Central memory CD8-positive, alpha-beta T cell (primary cell): Measurements from ENCODE around the gene GRIN2A.

ENCODE experiments used
- ATAC-seq: fragments of 150-1000 bp; cut with Tn5 transposase; replicated peaks from 2 replicates; pipeline ENCODE4 v1.10.0; 2022; ENCODE audit warnings: mild to moderate bottlenecking, moderate FRiP score, moderate number of reproducible peaks; ENCODE audit not compliant: poor library complexity, severe bottlenecking; ENCODE audit errors: extremely low read depth
- DNase-seq, 2 donors: peaks; one replicate each; pipeline ENCODE4 v3.0.0; 2021; ENCODE audit warnings: low spot score in 2 of 2
- H3K27ac Mint-ChIP-seq: one replicate; pipeline ENCODE4 v1.8.0; 2022; ENCODE audit warnings: low read depth, mild to moderate bottlenecking, moderate library complexity, mixed read lengths
- H3K27me3 Mint-ChIP-seq: one replicate; pipeline ENCODE4 v1.8.0; 2022; ENCODE audit warnings: mixed read lengths
- H3K36me3 Mint-ChIP-seq: one replicate; pipeline ENCODE4 v1.8.0; 2022; ENCODE audit warnings: mild to moderate bottlenecking, moderate library complexity, mixed read lengths; ENCODE audit not compliant: insufficient read depth
- H3K4me1 Mint-ChIP-seq: one replicate; pipeline ENCODE4 v1.8.0; 2022; ENCODE audit warnings: mixed read lengths
- H3K4me3 Mint-ChIP-seq: one replicate; pipeline ENCODE4 v1.8.0; 2022; ENCODE audit warnings: mild to moderate bottlenecking, moderate library complexity, mixed read lengths
- H3K9me3 Mint-ChIP-seq: one replicate; pipeline ENCODE4 v1.8.0; 2022; ENCODE audit warnings: mixed read lengths

GRIN2A gene

GRCh38 chr16:10206865-10207264, 24.6 kb upstream of the GRIN2A start:
- Mint-ChIP-seq H3K27me3 (peaks cover 26% of the 10 kb centered on the region), H3K4me3 (no peak overlapping the region)

GRCh38 chr16:10206215-10206614, 24.0 kb upstream of the GRIN2A start:
- H3K4me1 Mint-ChIP-seq: no peaks in the 10 kb centered on the region
- ATAC-seq (no peak), DNase-seq (no peak)
- H3K27me3 Mint-ChIP-seq: peaks cover 19% of the 10 kb centered on the region
- H3K36me3 Mint-ChIP-seq: peaks cover 2% of the 10 kb centered on the region
- H3K9me3 Mint-ChIP-seq: no peaks in the 10 kb centered on the region
- H3K4me3 Mint-ChIP-seq: no peak overlapping the region
- no peak overlapping the region for H3K27ac Mint-ChIP-seq

More at GRCh38 chr16:10206865-10207264, 24.6 kb upstream of the GRIN2A start:
- Mint-ChIP-seq H3K36me3 (peaks cover 2% of the 10 kb centered on the region), H3K9me3 (no peaks in the 10 kb centered on the region), H3K27ac (no peak overlapping the region), H3K4me1 (no peaks in the 10 kb centered on the region)
- no peak for DNase-seq
- no peak for ATAC-seq

- H3K27ac Mint-ChIP-seq: no peak overlapping the region
- peaks cover 16% of the 10 kb centered on the region for H3K27me3 Mint-ChIP-seq
- H3K36me3 Mint-ChIP-seq: peaks cover 2% of the 10 kb centered on the region
- no peak overlapping the region for H3K4me3 Mint-ChIP-seq
- ATAC-seq (no peak), DNase-seq (no peak)
- no peaks in the 10 kb centered on the region for H3K4me1 Mint-ChIP-seq
- H3K9me3 Mint-ChIP-seq: no peaks in the 10 kb centered on the region
Measured at GRCh38 chr16:10205688-10206087, 23.5 kb upstream of the GRIN2A start.

GRCh38 chr16:10202649-10203048, 20.4 kb upstream of the GRIN2A start:
- H3K4me1 Mint-ChIP-seq: no peaks in the 10 kb centered on the region
- no peak for DNase-seq
- peaks cover 2% of the 10 kb centered on the region for H3K36me3 Mint-ChIP-seq
- no peak overlapping the region for H3K4me3 Mint-ChIP-seq
- peaks cover 9% of the 10 kb centered on the region for H3K27me3 Mint-ChIP-seq
- no peak overlapping the region for H3K27ac Mint-ChIP-seq
- ATAC-seq: no peak
- H3K9me3 Mint-ChIP-seq: no peaks in the 10 kb centered on the region

- peaks cover 16% of the 10 kb centered on the region for H3K27me3 Mint-ChIP-seq
- no peak for DNase-seq
- ATAC-seq: no peak
- no peaks in the 10 kb centered on the region for H3K9me3 Mint-ChIP-seq
- H3K4me3 Mint-ChIP-seq: no peak overlapping the region
- H3K27ac Mint-ChIP-seq: no peak overlapping the region
- H3K4me1 Mint-ChIP-seq: no peaks in the 10 kb centered on the region
- peaks cover 2% of the 10 kb centered on the region for H3K36me3 Mint-ChIP-seq
Measured at GRCh38 chr16:10200637-10201586, 18.7 kb upstream of the GRIN2A start.

GRCh38 chr16:10196999-10197398, 14.8 kb upstream of the GRIN2A start:
- Mint-ChIP-seq H3K4me1 (no peaks in the 10 kb centered on the region), H3K36me3 (no peaks in the 10 kb centered on the region), H3K9me3 (no peaks in the 10 kb centered on the region), H3K27ac (no peak overlapping the region), H3K27me3 (peaks cover 16% of the 10 kb centered on the region), H3K4me3 (no peak overlapping the region)
- no peak for ATAC-seq
- no peak for DNase-seq

- DNase-seq: no peak
- peaks cover 16% of the 10 kb centered on the region for H3K27me3 Mint-ChIP-seq
- no peaks in the 10 kb centered on the region for H3K9me3 Mint-ChIP-seq
- H3K36me3 Mint-ChIP-seq: no peaks in the 10 kb centered on the region
- no peak overlapping the region for H3K27ac Mint-ChIP-seq
- ATAC-seq: no peak
- no peak overlapping the region for H3K4me3 Mint-ChIP-seq
- H3K4me1 Mint-ChIP-seq: no peaks in the 10 kb centered on the region
Measured at GRCh38 chr16:10191096-10191495, 8.9 kb upstream of the GRIN2A start.

GRCh38 chr16:10189861-10190390, 7.7 kb upstream of the GRIN2A start:
- ATAC-seq (no peak), DNase-seq (no peak)
- H3K27me3 Mint-ChIP-seq: peaks cover 21% of the 10 kb centered on the region
- no peaks in the 10 kb centered on the region for H3K36me3 Mint-ChIP-seq
- no peak overlapping the region for H3K27ac Mint-ChIP-seq
- H3K9me3 Mint-ChIP-seq: no peaks in the 10 kb centered on the region
- H3K4me1 Mint-ChIP-seq: no peaks in the 10 kb centered on the region
- no peak overlapping the region for H3K4me3 Mint-ChIP-seq

- Mint-ChIP-seq H3K4me1 (peaks cover 5% of the 10 kb centered on the region), H3K36me3 (no peaks in the 10 kb centered on the region), H3K27ac (no peak overlapping the region), H3K27me3 (peaks cover 38% of the 10 kb centered on the region), H3K9me3 (no peaks in the 10 kb centered on the region), H3K4me3 (no peak overlapping the region)
- no peak for ATAC-seq
- DNase-seq: no peak
Measured at GRCh38 chr16:10188236-10188635, 6.0 kb upstream of the GRIN2A start.

- Mint-ChIP-seq H3K36me3 (no peaks in the 10 kb centered on the region), H3K4me1 (peaks cover 13% of the 10 kb centered on the region), H3K27ac (no peak overlapping the region), H3K4me3 (peak overlapping the region; percentile 36), H3K9me3 (no peaks in the 10 kb centered on the region), H3K27me3 (peaks cover 67% of the 10 kb centered on the region)
- no peak for ATAC-seq
- DNase-seq: no peak
Measured at GRCh38 chr16:10181196-10182162, 749 bp downstream of the GRIN2A start.

- Mint-ChIP-seq H3K27me3 (peaks cover 67% of the 10 kb centered on the region), H3K27ac (no peak overlapping the region), H3K4me3 (peak overlapping the region; percentile 36), H3K36me3 (no peaks in the 10 kb centered on the region), H3K4me1 (peaks cover 13% of the 10 kb centered on the region), H3K9me3 (no peaks in the 10 kb centered on the region)
- DNase-seq (no peak), ATAC-seq (no peak)
Measured at GRCh38 chr16:10180771-10181163, 1.5 kb downstream of the GRIN2A start.

- Mint-ChIP-seq H3K4me3 (no peak overlapping the region), H3K27me3 (peaks cover 69% of the 10 kb centered on the region), H3K4me1 (peaks cover 13% of the 10 kb centered on the region), H3K36me3 (no peaks in the 10 kb centered on the region), H3K9me3 (no peaks in the 10 kb centered on the region), H3K27ac (no peak overlapping the region)
- DNase-seq (no peak), ATAC-seq (no peak)
Measured at GRCh38 chr16:10180042-10180770, 2.0 kb downstream of the GRIN2A start.
